RPMI7951 (cell line): ENCODE data around the gene PRRC2A. TPM values are rescaled to one million over a fixed set of nuclear protein-coding genes. Genes with fewer than 3 reads are reported as not detected.
"Not testable (repeated sequence)": the region's sequence is repeated elsewhere in the genome, so short reads cannot be mapped to it uniquely, and the experiment has no call there.

Experiments
- DNase-seq: peaks from one replicate; pipeline ENCODE4 v3.0.0-alpha.2; 2012; ENCODE audit warnings: low read depth
- total RNA-seq: library from RNA; depleted of rRNA; stranded (reverse); fragments of >200 nt; shearing (Covaris generic); gene quantifications from 2 replicates; pipeline ENCODE4 v1.2.3, GENCODE V29; 2014

PRRC2A gene
- total RNA-seq, 1 experiment from 2014 or later = 53.7 TPM

DNA sequence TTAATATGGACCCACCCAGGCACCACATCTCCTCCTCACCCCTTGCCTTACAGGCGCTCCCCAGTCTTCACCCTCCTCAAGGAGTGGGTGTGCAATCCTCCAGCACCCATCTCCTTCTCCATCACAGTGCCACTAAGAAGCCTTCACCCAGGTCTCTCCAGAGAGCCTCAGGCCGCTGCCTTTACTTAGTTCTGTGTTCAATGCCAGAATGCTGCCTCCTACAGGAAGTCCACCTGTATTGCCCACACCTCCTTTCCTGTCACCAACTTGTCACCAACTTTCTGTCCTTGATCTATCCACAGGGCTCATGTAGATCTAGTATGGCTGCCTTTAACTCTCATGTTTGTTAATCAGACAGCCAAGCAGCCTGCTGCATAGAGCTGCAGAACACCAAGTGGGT is 35.0 kb upstream of the PRRC2A start:
- no peak for DNase-seq

DNA sequence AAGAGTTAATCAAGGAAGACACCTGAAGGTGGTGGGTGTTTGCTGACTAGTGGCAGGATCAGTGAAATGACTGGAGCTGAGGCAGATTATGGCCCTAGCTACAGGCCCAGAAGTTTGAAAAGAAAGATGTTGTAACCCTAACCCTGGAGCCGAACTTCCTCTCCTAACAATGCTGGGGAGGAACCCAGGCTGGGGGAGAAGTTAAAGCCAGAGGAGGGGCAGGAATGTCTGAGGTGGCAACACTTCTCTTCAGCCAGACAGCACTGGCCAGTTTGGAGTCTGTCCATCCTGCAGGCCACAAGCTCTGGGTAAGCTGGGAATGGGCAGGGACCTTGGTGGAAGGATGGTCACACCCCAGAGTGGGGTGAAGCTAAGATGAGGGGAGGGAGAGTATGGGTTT is 34.5 kb upstream of the PRRC2A start, which contains the start of gene LST1:
LST1 (plus strand) TSS at position 270 of the 400 bp plus-strand sequence. CDS start 1,023 bp downstream, outside the sequence.
- no peak for DNase-seq

DNA sequence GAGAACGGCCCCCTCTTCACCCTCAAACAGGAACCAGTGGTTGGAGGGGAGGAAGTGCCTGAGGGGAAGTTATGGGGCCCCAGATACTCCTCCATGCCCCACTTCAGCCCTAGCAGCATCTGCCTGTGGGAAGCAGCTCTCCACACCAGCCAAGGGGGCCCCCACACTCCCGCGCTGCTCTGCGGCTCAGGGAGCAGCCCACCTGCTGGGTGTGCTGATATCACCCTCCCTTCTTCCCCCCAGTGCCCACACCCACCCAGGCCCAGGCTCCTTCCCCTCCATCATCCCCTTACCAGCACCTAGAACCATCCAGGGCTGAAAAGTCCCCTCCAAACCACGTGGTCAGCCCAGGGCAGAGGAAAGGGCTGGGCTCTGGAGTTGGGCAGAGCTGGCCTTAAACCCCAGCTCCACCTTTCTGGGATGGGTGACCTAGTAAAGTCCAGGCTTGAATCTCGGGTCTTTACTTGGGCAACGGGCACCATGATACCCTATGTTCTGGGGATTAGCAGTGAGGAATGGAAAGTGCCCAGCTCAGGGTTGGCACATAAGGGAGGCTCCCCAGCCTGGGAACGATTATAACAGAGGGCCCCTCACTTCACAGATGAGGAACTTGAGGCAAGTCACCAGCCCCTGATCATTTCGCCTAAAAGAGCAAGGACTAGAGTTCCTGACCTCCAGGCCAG is 33.8 kb upstream of the PRRC2A start:
- DNase-seq = no peak

DNA sequence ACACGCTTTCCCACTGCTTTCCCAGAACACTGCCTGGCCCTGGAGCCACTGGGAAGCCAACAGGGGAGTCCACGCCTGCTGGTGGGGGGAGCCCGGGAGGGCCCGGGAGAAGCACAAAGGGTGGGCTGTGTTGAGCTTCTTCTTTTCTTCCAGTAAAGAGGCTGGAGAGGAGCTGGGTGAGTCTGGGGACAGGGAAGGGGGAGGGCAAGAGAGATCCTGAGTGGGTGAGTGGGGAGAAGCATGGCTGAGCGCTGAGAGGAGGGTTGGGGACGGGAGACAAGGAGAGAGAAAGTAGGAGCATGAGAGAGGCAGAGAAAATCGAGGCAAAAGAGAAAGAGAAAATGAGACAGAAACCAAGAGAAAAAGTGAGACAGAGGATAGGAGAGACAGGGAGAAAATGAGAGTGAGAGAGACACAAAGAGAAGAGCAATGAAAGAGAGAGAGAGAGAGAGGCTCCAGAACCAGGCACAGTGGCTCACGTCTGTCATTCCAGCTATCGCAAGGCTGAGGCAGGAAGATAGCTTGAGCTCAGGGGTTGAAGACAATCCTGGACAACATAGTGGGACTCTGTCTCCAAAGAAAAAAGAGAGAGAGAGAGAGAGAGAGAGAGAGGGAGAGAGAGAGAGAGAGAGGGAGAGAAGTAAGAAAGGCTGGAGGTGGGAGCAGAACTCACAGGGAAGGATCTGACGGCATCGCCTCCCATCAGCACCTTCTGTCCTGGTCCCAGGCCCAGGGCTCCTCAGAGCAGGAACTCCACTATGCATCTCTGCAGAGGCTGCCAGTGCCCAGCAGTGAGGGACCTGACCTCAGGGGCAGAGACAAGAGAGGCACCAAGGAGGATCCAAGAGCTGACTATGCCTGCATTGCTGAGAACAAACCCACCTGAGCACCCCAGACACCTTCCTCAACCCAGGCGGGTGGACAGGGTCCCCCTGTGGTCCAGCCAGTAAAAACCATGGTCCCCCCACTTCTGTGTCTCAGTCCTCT is 32.4 kb upstream of the PRRC2A start:
- DNase-seq = no peak

DNA sequence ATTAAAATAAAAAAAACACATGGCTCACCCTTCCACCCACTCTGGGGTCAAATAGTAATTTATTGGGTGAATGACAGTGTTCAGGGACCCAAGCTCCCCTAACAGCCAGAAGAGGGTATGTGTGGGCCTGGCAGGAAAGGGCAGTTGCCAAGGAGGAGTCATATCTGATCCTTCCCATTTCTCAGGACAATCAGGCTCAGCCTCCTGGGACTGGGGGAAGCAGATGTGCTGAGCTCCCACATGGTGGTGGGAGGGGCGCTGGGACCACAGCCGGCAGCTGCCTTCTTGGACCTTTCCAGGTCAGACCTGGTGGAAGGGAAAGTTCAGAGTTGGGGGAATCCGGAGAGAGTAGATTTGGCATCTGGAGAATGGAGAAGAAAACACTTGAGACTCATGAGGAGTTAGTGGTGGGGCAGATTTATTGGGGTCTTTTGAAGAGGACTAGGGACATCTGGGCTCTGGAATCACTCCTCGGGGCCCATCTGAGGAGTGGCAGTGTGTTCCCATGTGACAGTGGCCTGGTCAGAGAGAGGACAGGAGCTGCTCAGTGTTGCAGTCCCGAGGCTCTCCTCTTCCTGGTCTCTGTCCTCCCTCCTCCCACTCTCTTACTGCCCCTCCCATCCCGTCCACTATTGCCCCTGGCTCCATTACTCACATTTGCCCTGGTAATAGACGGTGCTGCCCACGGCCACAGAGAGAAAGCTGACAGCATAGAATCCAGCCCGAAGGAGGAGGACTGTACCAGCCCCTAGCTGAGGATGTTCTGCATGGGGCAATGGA is 31.5 kb upstream of the PRRC2A start:
- peak; percentile 30 for DNase-seq

DNA sequence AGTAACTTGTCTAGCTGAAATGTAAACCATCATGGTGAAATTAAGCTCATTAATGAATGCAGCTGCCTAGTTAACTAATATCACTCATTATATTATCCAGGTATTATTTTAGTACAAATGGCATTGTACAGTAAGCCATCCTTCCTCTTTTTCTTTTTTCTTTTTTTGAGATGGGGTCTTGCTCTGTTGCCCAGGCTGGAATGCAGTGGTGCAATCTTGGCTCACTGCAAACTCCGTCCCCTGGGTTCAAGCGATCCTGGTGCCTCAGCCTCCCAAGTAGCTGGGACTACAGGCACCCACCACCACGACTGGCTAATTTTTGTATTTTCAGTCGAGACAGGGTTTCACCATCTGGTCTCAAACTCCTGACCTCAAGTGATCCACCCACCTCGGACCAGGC is 29.8 kb upstream of the PRRC2A start:
- not testable (repeated sequence) for DNase-seq

DNA sequence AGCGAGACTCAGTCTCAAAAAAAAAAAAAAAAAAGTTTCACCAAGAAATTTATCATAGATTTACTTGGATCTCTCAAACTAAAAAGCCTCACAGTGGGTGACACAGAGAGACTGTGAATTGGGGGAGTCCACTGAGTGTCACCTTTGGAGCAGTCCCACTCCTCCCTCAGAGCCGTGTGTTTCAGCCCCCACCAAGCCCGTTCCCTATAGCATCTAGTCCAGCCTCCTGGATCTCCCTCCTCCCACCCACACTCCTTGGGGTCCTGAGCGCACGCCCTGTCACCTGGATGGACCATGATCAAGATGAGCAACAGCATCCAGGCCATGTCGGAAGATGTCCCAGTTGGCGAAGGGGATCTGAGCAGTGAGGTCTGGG is 28.1 kb upstream of the PRRC2A start:
- DNase-seq = no peak

DNA sequence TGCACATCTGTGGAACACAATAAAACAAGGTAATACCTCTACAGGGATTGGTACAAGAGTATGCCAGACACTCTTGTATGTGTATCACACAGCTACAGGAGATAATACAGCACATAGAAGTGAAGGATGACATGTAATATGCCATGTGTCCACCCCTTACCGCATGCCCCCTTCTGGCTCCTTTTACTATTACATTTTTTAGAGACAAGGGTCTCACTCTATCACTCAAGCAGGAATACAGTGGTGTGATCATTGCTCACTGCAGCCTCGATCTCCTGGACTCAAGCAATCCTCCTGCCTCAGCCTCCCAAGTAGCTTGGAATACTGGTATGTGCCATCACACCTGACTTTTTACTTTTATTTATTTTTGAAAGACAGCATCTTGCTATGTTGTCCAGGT is 23.5 kb upstream of the PRRC2A start:
- DNase-seq = peak; percentile 56

DNA sequence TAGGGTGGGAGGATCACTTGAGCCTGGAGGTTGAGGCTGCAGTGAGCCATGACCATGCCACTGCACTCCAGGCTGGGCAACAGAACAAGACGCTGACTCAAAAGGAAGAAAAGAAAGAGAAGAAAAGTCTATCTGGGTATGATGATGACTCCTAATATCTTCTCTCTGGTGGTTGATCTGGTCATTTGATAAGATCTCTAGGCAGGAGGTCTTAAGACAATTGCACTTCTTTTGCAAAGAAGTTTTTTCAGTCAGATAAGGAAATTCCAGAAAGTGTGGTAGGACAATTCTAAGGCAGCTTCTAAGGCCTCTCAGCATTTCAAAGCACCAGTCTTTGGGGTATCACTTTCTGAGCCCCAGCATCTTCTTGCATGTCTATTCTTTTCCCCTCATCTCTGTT is 13.2 kb upstream of the PRRC2A start:
- DNase-seq = no peak

DNA sequence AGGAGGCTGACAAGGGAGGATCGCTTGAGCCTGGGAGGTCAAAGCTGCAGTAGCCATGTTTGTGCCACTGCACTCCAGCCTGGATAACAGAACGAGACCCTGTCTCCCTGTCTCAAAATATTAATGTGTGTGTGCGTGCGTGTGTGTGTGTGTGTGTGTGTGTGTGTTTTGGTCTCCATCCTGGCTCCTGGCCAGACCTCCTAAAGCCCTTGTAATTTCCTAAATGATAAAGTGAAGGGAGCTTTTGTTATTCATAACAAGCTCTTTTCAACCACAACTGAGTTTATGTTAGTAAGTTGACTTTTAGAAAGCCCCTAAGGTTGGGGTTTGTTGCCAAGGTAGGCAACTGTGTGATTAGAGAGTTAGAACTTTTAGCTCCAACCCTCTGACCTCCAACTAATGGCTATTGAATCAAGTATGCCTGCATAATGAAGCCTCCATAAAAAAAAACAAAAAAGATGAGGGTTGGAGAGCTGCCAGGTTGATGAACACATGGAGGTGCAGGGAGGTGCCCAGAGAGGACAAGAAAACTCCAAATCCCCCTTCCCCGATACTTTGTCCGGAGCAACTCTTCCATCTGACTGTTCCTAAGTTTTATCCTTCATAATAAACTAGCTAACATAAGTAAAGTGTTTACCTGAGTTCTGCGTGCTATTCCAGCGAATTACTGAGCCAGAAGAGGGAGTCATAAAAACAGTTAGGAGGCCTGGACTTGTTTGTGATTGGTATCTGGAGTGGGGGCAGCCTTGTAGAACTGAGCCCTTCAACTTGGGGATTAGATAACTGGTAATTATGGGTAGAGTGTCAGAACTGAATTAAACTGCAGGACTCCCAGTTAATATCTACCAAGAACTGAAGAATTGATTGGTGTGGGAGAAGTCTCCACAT is 10.8 kb upstream of the PRRC2A start:
- no peak for DNase-seq

DNA sequence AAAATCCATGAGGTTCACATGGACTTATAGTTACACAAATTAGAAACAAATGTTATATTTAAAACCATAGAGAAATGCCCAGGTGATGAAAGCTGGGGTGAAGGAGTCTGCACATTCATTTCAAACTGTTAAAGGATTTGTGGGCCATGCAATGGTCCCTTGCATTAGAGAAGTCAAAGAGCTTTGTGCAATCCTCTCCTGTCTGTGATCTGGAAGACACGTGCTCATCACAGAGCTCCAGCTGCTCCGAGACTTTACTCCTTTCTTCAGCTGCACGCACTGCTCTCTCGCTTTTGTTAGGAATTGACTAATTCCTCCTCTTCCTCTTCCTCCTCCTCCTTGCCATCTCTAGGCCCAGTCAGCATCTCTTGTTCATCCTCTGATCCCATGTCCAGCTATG is 9.5 kb upstream of the PRRC2A start:
- DNase-seq = no peak

DNA sequence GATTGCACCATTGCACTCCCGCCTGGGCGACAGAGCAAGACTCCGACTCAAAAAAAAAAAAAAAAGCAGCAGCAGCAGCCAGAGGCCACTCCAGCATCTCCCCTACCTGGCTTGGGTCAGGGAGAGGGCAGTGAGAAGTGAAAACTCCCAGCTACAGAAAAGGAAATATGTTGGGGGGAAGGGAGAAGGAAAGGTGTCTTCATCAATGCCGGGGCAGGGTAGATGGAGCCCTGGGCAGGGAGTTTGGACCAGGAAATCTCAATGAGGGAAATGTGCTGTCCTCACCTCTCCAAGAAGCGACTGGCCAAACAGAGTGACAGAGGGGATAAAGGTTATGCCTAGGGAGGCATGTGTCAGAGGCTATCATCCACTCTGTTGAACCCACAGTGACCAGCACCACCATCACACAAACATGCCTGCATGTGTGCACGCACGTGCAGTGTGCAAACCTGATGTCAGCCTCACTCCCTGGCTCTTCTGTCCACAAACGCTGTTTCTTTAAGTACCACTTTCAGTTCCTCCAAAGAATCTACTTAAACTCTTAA is 6.4 kb upstream of the PRRC2A start:
- no peak for DNase-seq

DNA sequence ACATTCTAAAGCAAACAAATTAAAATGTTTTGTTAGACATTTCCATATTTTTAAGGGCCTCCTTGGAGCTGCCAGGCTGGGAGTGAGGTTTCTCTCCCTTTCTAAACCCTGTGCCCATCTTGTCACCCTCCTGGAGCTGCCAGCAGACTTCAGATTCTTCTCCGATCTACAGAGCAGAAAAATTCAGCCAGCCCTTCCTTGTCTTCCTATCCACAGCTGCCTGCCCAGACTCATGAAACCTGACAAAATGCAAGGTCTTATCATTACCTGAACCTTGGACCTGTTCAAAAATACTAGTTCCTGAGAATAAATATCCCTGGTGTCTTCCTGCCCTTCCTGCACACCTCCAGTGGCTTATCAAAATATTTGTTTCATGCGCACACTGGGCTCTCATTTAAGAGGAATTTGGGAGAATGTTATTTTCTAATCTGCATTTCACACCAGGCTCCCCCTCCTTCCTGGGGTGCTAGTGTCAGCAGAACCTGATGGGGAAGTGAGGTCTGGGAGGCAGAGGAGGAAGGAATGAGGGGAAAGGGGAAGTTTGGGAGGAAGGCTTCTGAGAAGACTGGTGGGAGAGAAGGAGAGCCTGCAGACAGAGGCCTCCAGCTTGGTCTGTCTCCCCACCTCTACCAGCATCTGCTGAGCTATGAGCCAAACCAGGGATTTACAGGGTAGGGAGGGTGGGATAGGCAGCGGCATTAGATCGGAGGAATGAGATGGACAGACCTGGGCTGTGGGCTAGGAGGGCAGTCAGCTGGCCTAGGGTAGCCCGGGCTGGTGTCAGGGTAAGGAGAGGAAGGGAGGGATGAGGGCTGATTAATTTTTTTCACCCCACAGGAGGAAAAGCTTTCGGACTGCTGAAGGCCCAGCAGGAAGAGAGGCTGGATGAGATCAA is 5.6 kb upstream of the PRRC2A start, which contains the start of gene AIF1:
AIF1 (plus strand) TSS at position 551 of the 895 bp plus-strand sequence; CDS start at position 647, 96 bp downstream.
- DNase-seq = no peak

DNA sequence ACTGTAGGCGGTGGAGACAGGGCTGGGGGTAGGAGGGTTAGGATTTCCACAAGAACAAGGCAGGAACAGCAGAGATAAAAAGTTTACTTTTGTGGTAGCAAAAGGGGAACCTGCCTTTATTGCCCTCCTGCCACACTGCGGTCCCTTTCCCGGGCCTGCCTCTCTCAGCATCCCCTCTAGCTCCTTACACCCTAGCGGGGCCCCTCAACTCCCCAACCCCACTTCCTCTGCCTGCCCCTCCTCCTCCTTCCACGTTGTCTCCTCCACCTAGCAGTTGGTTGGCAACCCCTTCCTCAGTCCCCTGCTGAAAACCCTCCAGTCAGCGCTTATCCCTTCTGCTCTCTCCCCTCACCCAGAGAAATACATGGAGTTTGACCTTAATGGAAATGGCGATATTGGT is 4.8 kb upstream of the PRRC2A start:
- no peak for DNase-seq

DNA sequence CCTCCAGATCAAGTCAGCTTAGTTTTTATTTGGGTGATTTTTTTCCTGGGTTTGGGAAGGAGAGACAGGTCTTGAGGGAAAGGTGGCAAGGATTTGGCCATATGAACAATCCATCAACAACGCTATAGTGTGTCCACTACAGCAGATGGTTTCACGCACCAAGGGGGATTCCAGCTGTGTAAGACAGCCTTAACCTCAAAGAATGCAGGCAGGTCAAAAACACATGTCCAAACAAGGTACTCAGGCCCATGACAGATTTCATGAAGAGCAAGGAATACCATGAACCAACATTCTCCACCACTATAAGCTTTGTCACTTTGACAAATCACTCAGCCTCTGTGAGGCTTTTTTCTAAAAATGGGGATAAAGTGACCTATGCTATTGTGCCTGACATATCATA is 3.5 kb upstream of the PRRC2A start:
- no peak for DNase-seq

DNA sequence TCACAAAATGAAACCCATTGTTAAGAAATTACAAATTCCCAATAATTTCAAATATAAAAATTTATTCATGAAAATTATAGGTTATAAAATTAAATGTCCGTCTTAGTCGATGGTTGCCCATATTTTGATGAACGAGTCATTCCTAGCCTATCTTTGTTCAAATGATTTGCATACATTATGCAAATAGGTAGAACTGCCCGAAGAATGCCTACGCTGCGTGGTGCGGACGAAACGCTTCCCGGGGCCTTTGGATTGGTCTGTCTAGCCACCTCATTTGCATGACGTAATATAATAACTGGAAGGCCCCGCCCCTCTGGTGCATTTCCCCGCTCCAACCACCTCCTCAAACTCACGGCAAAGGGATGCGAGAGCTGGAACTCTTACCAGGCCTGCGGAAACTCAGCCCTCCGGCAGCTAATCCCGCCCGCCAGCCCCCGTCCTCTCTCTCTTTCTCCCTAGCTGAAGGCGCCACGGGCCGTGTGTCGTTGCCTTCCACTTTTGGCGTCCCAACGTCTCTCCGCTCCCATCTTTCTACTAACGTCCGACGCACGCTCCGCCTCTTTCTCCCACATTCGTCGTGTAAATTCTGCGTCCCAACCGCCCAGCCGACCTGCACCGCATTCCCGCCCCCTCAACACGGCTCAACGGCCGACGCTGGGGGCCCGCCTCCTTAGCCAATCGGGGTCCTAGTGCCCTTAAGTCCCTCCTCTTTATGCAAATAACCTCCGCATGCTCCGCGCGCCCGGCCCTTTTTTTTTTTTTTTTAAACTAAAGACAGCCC is 520 bp upstream of the PRRC2A start:
- peak; percentile 99 for DNase-seq

DNA sequence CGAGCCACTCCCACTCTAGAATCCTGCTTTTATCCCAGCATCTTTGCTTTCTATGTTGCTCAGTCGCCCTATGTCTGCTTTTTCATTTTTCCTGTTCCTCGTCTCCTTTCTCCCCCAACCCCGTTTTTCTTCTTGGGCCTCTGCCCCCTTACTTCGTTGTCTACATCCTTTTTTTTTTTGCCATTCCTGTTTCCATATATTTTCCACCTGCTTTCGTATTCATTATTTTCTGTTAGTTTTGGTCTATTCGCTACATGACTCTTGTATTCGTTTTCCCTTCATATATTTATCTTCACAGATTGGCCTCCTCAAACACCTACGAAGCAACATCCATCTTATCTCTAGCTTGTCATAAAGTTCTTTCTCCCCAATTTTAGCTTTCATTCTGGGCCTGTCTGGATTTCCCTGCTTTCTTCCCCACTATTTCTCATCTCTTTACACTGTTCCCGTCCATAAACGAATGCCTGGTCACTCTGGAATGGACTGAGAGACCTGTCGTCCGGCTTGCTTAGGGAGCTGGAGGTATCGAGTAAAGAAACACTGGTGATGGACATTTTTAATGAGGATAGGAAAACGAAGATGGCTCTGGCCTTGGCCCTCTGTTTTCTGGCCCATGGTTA is 915 bp downstream of the PRRC2A start:
- DNase-seq = no peak

DNA sequence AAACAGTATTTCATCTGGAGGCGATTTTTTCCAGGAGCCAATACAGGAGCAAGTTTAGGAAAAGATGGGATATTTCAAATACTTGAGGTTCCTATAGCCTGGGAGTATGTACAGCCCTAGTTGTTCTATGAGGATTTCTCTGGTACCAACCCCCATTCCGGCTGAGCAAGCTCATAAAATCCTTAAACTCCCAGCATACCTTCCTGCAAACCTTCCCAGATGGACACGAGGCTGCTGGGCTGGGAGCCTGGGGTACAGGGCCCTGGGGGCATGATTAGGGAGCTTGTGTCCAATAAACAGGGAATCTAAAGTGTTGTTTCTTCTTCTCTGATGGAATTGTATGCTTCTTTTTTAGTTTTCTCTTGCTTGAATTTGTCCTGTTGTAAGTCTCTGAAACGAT is 1.5 kb downstream of the PRRC2A start:
- peak; percentile 34 for DNase-seq
